Ramos (cell line): ENCODE results near the gene SPTSSB.

Experiments used
- in situ Hi-C: fragments of 300-500 bp; cut with MboI; formaldehyde crosslinking; loops from one replicate; pipeline ENCODE4 v1.14.3; 2022; ENCODE audit warnings: low sequenced_read_pairs; ENCODE audit not compliant: unreplicated experiment

The SPTSSB gene, protein sequence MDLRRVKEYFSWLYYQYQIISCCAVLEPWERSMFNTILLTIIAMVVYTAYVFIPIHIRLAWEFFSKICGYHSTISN

DNA sequence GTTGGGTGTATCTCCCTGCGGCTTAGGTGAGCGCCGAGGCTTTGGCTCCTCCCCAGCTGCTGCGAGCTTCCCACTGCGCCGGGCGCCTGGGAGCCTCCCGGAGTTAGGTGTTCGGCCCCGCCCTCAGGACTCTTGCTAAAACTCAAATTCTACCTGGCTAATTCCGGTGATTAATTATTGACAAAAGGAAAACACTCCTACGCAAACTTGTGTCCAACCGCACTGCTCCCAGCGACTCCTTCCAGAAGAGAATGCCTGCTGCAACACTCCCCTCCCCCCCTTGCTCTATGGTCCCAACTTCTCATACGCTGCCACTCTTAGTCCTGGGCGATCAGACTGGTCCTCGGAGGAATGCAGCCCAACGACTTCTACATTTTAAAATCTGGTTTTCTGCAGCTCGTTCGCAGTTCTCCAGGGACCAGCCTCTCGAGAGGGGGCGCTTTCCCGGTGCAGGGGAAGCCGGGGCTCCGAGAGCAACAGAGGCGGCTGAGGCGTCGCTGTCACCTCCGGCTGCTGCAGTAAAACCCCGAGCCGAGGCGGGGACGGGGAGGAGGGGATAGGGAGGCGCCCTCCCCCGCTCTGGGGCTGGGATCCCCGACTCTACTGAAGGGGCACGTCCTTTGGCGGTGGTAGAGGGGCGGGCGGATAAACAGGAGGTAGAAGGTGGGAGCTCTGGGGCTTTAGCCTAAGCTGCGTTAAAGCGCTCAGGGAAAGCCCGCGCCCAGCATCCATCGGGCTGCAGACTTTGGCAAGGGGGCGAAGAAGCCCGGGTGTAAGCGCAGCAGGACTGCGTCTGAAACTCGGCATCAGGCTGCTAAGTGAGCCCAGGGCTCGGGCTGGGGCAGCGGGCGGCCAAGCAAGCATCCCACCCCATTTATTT, at the start of gene SPTSSB:
Gene SPTSSB (minus strand): TSS at position 77 of the 880 bp plus-strand sequence. CDS start 25,194 bp downstream, outside the sequence.
- in situ Hi-C loops: no loop called here

DNA sequence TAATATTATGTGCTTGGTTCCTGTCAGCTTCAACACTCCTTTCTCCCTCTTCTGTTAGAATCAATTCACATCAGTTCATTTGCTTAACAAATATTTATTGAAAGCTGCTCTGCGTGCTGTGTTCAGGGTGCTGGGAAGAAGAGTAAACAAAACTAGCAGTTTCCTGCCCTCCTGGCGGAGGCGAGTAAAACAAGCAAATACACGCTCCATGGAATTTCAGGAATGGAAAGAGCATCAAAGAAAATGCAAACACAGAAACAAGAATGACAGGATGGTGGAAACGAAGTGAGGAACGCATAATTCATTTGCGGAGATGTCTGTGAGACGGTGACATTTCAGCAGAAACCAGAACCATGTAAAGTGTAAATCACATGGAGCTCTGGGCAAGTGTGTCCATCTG, 49.4 kb upstream of the SPTSSB start:
- in situ Hi-C loops: loop anchor here (10.0 to 25.0 kb wide), 2 partner anchors 146 to 733 kb away; partner anchors contain the start of gene ARL14

DNA sequence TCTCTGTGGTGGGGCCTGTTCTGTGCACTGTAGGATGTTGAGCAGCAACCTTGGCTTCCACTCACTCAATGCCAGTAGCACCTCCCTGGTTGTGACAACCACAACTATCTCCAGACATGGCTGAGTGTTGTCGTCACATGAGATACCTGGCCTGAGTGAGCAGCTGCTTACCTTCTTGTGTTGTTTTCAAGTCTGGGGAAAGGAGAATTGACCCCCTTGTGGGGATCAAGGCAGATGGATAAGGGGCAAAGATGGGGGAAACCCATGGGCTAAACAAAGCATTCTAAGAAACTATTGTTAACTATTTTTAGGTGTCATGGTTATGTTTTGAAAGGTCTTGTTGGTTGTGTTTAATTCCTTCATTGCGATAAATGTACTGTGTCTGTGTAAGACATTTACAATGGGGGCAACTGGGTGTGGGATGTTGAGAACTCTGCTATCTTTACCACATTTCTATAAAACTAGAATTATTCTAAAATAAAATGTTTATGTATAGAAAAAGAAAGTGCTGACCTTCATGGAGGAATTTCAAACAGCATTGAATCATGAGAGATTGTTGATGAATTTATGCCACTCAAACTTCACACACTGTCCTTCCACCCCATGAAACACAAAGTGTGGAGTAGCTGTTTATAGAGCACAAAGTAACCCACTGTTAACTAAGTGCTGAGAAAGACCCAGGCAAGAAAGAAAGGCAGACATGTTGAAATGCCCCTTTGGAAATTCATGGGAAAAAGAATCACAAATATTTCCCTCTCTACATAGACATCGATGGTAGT, 48.4 kb upstream of the SPTSSB start:
- in situ Hi-C loops: loop anchor here (10.0 to 25.0 kb wide), 2 partner anchors 145 to 732 kb away; partner anchors contain the start of gene ARL14

DNA sequence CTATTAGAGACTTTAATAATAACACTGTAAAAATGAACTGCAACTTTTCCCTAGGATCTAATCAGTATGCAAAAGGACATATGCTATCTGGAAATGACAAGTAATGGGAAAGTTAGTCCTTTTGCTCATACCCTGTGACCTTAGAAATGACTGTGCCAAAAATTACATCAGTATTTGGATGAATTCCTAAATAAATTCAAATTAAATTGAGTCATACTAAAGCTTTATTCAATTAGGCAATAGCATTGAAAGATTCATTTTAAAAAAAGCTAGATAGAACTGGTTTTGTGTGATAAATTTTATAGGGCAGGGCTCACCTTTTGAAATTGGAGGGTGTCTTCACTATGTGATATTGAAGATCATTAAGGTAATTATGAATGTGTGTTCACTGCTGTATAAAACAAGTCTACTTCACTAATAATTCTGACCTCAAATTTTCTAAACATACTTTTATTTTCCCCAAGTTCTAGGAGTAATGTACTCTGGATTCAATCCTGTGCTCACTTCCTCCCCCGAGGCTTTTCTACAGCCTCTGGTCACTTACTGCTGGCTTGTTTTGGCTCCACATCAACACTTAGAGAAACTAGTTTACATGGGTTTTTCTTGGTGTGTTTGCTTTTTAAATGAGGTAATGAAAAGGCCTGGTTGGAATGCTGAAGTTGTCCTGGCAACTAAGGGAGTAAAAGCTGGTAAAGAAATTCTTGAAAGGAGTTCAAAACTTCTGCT, 44.4 kb upstream of the SPTSSB start:
- in situ Hi-C loops: loop anchor here (25.0 kb wide), 1 partner anchor 728 kb away; the partner anchor contains the start of gene ARL14

DNA sequence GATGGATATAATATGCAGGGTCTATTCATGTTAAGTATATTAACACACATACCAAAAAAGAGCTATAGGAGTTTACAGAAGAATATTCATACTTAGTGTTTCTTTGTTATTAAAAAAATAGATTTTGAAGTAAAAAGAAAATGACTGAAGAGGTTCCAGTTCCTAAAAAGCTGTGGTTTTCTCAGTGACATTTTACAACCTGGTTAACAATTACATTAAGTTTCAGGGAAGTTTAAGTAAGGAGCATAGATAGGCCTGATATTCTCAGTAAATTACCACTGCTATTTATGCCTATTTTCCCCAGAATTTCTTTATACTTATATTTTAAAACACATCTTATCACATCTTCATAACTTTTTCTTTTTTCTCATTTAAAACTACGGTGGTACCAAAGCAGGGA, 43.6 kb upstream of the SPTSSB start:
- in situ Hi-C loops: loop anchor here (25.0 kb wide), 1 partner anchor 728 kb away; the partner anchor contains the start of gene ARL14

DNA sequence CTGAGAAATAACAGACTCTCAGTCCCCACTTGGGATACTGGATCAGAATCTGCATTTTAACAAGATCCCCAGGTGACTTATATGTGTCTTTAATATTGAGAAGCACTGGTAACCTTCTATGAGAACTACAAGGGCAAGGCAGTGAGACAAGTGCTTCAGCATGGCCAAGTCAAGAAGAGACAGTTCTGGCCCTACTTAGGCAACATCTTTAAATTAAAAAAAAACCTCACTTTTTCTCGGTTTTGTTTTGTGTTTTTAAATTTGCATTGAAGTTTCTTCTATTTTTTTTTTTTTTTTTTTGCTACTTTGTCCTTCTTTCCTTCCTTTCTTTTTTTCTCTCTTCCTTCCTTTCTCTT, 42.5 kb upstream of the SPTSSB start:
- in situ Hi-C loops: loop anchor here (25.0 kb wide), 1 partner anchor 727 kb away; the partner anchor contains the start of gene ARL14

DNA sequence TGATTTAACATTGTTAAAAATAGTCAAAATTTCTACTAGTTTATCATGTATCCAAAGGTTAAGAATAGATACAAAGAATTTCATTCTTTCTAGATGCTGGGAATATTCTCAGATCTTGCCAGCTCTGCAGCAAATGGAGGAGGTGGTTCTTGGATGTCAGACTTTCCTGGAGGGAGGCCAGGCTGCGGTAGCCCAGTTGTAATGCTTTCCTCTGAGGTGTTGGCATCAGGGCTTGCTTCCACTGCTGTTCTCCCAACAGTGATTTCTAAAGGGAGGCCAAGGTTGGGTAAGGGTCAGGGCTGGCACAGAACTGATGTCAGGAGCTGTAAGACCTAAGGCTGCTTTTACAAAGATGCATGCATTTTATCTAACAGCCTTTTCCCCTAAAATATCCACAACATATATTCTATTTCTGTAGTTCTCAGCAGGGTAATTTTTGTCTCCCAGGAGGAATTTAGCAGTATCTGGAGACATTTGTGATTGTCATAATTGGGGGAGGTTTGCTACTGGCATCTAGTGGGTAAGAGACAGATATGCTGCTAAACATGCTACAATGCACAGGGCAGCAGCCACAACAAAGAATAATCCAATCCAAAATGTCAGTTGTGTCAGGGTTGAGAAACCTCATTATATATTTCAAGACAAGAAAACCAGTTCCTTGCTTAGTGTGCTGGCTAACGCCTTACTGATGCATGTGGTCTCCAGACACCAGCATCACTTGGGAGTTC, 42.0 kb upstream of the SPTSSB start:
- in situ Hi-C loops: loop anchor here (25.0 kb wide), 1 partner anchor 726 kb away; the partner anchor contains the start of gene ARL14

DNA sequence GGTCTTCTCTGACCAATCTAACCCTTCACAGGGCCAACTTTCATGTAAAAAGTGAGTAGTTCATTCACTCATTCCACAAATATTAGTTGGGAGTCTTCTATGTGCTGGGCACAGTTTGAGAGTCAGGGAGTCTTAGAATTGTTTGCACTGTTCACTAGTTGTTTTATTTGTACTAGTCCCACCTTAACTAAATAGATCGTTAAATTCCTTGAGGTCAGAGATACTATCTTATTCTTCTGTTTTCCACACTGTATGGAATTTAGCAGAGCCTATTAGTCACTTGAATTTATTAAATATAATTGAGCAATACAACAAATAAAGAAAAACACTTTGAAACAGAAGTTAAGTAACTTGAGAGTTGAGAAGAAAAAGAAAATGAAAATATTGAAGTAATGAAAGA, 40.8 kb upstream of the SPTSSB start:
- in situ Hi-C loops: loop anchor here (25.0 kb wide), 1 partner anchor 725 kb away; the partner anchor contains the start of gene ARL14

DNA sequence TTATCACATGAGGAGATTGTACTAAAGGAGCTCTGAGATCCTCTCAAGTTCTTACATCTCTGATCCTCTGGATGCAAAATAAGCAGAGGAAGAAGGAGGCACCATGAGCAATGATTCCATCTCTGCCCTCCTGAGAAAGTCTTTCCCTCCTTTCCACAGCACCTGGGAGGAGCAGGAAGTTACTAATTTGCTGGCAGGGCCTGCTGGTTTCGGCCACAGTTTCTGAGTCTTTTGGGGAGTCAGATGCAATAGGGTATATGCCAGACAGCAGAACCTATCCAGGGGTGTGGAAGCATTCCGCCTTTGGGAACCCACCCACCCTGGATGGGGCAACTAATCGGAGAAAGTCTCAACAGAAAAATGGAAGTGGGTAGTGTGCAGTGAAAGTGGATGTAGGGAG, 38.5 kb upstream of the SPTSSB start:
- in situ Hi-C loops: loop anchor here (25.0 kb wide), 1 partner anchor 723 kb away; the partner anchor contains the start of gene ARL14

DNA sequence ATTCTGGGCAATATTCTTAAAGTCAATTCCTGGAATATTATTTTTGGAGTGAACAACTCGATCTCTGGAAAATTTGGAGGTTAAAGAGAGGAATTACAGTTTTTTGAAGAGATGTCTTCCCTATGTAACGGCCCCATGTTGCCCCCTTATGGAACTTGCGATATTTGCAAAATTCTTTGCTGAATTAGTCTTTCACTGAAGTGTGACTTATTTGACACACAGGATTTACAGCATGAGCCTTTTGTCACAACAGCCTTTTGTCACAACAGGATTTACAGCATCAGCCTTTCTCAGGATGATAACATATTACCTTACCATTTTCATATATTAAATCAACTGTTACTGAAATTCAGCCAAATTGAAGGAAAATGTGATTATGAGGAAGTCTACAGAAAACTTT, 37.8 kb upstream of the SPTSSB start:
- in situ Hi-C loops: loop anchor here (25.0 kb wide), 1 partner anchor 722 kb away; the partner anchor contains the start of gene ARL14

DNA sequence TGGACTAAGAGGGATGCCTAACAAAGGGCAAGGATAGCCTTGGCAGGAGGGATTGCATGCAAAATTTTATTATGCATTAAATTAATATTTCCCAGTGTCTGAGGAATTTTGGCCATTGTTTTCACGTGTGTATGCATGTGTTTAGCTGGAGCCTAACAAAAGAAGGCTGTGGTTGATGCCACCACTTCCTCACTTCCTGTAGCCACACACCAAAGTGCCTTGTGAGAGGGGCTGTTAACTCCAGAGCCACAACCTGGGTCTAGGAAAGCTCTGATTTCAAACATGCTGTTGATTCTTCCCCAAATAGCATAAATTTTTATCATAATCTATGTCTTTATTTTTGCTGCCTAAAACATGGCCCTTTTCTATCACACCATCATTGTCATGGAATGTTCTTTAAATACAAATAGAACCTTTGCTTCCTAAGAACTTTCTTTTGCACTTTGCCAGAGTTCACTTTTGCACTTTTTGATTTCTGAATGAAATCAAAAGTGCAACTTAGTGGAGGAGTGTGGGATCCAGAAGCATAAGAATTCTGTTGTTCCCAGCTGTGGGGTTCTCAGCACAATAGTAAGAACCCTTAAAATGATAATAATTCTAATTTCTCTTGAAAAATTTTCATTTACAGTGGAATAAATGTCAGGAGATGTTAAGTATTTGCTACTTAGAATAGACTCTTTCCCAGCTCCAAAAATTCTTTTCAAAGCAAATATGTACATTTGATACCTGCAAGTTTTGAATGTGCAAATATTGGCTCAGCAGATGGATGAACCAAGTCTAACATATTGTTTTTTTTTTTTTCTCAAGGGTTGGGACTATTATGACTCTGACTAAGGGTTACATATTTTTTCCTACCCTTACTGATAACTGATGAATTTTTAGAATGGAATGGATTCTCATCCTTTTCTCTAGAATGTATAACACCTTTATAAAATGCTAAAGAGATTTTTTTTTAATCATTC, 35.6 kb upstream of the SPTSSB start:
- in situ Hi-C loops: loop anchor here (25.0 kb wide), 1 partner anchor 720 kb away; the partner anchor contains the start of gene ARL14

DNA sequence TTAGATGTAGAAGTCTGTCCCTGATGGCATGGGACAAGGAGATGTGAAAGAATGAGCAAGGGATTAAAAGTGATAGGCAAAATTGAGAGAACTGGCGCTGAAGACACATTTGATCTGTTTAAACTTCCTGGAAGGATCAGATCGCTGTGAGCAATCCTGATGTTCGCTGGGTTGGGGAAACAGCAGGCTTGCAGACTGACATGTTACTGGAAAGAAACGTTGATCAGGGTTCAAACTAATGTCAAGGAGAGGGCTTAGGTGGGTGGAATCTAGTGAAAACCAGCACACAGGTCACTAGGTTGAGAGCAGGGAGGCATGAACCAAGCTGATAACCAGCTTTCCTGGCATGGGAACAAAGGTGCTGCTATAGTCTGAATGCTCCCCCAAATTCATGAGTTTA, 34.5 kb upstream of the SPTSSB start:
- in situ Hi-C loops: loop anchor here (25.0 kb wide), 1 partner anchor 719 kb away; the partner anchor contains the start of gene ARL14

DNA sequence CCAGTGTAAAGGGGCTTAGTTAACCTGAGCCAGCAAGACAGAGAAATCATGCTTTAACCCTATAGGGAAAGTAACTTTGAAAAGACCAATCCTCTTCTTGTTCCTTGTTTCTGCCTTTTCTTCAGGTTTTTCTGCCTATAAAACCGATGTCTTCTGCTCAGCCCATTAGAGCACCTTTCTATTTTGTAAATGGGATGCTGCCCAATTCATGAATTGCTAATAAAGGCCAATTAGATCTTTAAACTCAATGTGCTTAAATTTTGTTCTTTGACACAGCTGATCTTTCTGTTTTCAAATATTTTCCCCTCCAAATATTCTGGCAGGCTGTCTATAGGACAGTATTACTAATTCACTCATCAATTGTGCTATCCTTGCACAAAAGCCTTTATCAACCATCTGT, 33.8 kb upstream of the SPTSSB start:
- in situ Hi-C loops: loop anchor here (25.0 kb wide), 1 partner anchor 718 kb away; the partner anchor contains the start of gene ARL14

DNA sequence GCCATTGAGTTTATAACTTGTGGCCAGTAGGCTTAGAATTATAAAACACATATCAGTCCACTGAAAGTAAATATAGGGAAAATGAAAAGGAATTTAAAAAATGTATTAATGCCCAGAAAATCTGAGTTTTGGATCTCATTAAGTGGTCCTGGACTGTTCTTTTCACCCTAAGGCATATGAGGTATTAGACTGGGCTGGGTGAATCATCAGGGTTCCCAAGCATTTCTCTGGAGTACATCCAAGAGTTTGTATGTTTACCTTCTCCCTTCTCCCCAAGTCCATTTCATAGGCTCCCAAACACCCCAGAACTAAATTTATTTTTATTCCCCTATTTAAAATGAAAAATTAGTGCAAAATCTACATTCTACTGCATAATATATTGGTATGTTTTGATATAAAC, 31.9 kb upstream of the SPTSSB start:
- in situ Hi-C loops: loop anchor here (25.0 kb wide), 1 partner anchor 716 kb away; the partner anchor contains the start of gene ARL14

DNA sequence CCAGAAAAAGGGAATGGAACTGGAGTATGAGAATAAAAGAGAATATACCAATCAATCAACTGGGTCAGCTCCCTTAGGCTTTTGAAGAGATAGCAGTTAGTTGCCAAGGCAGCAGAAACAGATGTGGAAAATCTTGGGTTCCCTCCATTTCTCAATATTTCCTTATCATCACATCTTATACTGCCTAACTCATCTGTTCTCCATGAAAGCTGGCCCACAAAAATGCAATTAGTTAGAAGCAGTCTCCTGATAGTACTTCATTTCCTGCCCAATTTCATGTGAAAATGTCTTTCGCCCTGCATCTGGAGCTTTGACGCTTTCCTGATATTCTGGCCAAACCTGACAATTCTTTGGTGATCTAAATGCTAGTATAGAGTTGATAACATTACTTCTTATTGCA, 30.1 kb upstream of the SPTSSB start:
- in situ Hi-C loops: loop anchor here (25.0 kb wide), 1 partner anchor 714 kb away; the partner anchor contains the start of gene ARL14

DNA sequence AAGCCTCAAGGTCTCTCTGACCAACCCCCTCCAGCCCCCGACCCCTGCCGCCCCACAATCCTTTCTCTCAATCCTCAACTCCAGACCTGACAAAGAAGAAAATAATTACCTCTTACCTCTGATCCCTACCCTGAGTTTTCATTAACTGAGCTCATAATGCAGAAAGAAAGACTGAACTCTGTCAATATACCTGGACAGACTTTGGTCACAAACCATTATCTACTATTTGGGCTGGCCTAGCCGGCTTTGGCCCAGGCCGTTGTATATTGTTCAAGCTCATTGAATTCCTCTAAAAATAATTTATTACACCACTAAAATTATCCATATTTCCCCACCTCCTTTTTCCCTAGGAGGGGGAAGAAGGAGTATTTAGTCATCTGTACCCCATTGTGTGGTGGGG, 29.3 kb upstream of the SPTSSB start:
- in situ Hi-C loops: loop anchor here (25.0 kb wide), 1 partner anchor 713 kb away; the partner anchor contains the start of gene ARL14
